GM12878 (cell line): Measurements from ENCODE around the gene CCNDBP1.

Source experiments
- ASH2L ChIP-seq: fragments of 300-600, 200-600 bp; sonication (generic); IDR thresholded peaks from 2 replicates; pipeline ENCODE4 v1.6.1; 2017; ENCODE audit warnings: low read depth, mild to moderate bottlenecking, borderline replicate concordance
- BRCA1 ChIP-seq: IDR thresholded peaks from 2 replicates; pipeline ENCODE4 v1.6.1; 2011; ENCODE audit warnings: low read depth, low read length, improper control_type of control experiment
- CREB1 ChIP-seq: IDR thresholded peaks from 2 replicates; pipeline ENCODE4 v1.6.1; 2012; ENCODE audit warnings: low read depth, mild to moderate bottlenecking, inconsistent platforms
- CTCF ChIP-seq, 3 experiments: IDR thresholded peaks in 2 of 3; conservative IDR thresholded peaks in 1 of 3; 2 replicates each; pipeline ENCODE4 v1.5.1; 2011; ENCODE audit warnings: low read depth in 3 of 3, low read length in 3 of 3, mild to moderate bottlenecking in 3 of 3, control low read depth in 2 of 3, moderate library complexity in 2 of 3, inconsistent platforms in 1 of 3, mixed read lengths in 1 of 3; ENCODE audit not compliant: control insufficient read depth in 2 of 3, insufficient read depth in 1 of 3; ENCODE audit errors: extremely low read depth in 1 of 3
- JUNB ChIP-seq: IDR thresholded peaks from 2 replicates; pipeline ENCODE4 v1.6.1; 2016; ENCODE audit warnings: antibody characterized with exemption, mild to moderate bottlenecking
- JUND ChIP-seq: IDR thresholded peaks from 2 replicates; pipeline ENCODE4 v1.6.1; 2012; ENCODE audit warnings: low read depth, mild to moderate bottlenecking, low read length, improper control_type of control experiment, moderate library complexity
- POLR2AphosphoS5 ChIP-seq: IDR thresholded peaks from 2 replicates; pipeline ENCODE4 v1.6.1; 2011; ENCODE audit warnings: mild to moderate bottlenecking, low read length, inconsistent platforms

GRCh38 chr15:43219929-43220928, 35.0 kb downstream of the CCNDBP1 start:
- no peak for TF ChIP-seq JUNB
- no peak for TF ChIP-seq BRCA1
- no peak for TF ChIP-seq POLR2AphosphoS5
- no peak for TF ChIP-seq JUND
- TF ChIP-seq CREB1, result no peak
- TF ChIP-seq ASH2L, result no peak
- no peak for TF ChIP-seq CTCF (IDR thresholded peaks at IDR 0.05 in 2 of 3, conservative IDR thresholded peaks at IDR 0.05 in 1 of 3; ENCODE audit: control insufficient read depth in 2 of 3, extremely low read depth in 1 of 3, insufficient read depth in 1 of 3, low read depth in 3 of 3, low read length in 3 of 3)
